RWPE2 (cell line): ENCODE measurements around the gene AHDC1.
"Not testable (repeated sequence)": the region's sequence is repeated elsewhere in the genome, so short reads cannot be mapped to it uniquely, and the experiment has no call there.

ENCODE experiments used
- ATAC-seq: fragments of 200-7000 bp; cut with Tn5 transposase; 3 replicates; pipeline ENCODE4 v1.9.1; 2021; ENCODE audit warnings: low read depth
- DNase-seq: peaks from one replicate; pipeline ENCODE4 v3.0.0-alpha.2; 2020; ENCODE audit warnings: low spot score
- H3K27ac ChIP-seq: fragments of 450-650 bp; 2 replicates; pipeline ENCODE4 v1.5.1; 2017; ENCODE audit warnings: mild to moderate bottlenecking; ENCODE audit not compliant: poor library complexity, severe bottlenecking
- H3K27me3 ChIP-seq: fragments of 250-450 bp; sonication (Bioruptor Pico); 2 replicates; pipeline ENCODE4 v1.5.1; 2021; ENCODE audit warnings: mild to moderate bottlenecking, moderate library complexity; ENCODE audit not compliant: insufficient read depth, poor library complexity, severe bottlenecking
- H3K36me3 ChIP-seq: fragments of 250-450 bp; sonication (Bioruptor Pico); 2 replicates; pipeline ENCODE4 v1.5.1; 2020; ENCODE audit warnings: low read depth, mild to moderate bottlenecking, moderate library complexity
- H3K4me1 ChIP-seq: fragments of 250-450 bp; sonication (Bioruptor Pico); 2 replicates; pipeline ENCODE4 v1.5.1; 2021; ENCODE audit warnings: mild to moderate bottlenecking, moderate library complexity; ENCODE audit not compliant: insufficient read depth, poor library complexity, severe bottlenecking
- H3K4me3 ChIP-seq: fragments of 250-450 bp; sonication (Bioruptor Pico); 2 replicates; pipeline ENCODE4 v1.5.1; 2021; ENCODE audit warnings: mild to moderate bottlenecking, moderate library complexity; ENCODE audit not compliant: severe bottlenecking
- H3K9me3 ChIP-seq: fragments of 250-450 bp; sonication (Bioruptor Pico); 2 replicates; pipeline ENCODE4 v1.5.1; 2021; ENCODE audit warnings: mild to moderate bottlenecking, moderate library complexity; ENCODE audit not compliant: severe bottlenecking
- CTCF ChIP-seq: fragments of 450-650 bp; IDR thresholded peaks from one replicate; pipeline ENCODE4 v1.5.1; 2017; ENCODE audit warnings: mild to moderate bottlenecking, moderate library complexity; ENCODE audit not compliant: poor library complexity, severe bottlenecking

AHDC1 gene

GRCh38 chr1:27633298-27633610 is 29.3 kb upstream of the AHDC1 start:
- no peaks in the 10 kb centered on the region for H3K4me1 ChIP-seq
- H3K9me3 ChIP-seq = no peaks in the 10 kb centered on the region
- ATAC-seq (no peak), DNase-seq (no peak)
- no peaks in the 10 kb centered on the region for H3K36me3 ChIP-seq
- H3K4me3 ChIP-seq = no peak overlapping the region
- peaks cover 8% of the 10 kb centered on the region for H3K27me3 ChIP-seq
- TF ChIP-seq CTCF = no peak
- no peak overlapping the region for H3K27ac ChIP-seq

GRCh38 chr1:27632387-27633297 is 28.7 kb upstream of the AHDC1 start:
- Histone ChIP-seq H3K27me3 (peaks cover 8% of the 10 kb centered on the region), H3K9me3 (no peaks in the 10 kb centered on the region), H3K4me3 (no peak overlapping the region), H3K4me1 (no peaks in the 10 kb centered on the region), H3K36me3 (no peaks in the 10 kb centered on the region), H3K27ac (no peak overlapping the region)
- ATAC-seq (no peak), DNase-seq (no peak)
- TF ChIP-seq CTCF = no peak

GRCh38 chr1:27630859-27631491 is 27.0 kb upstream of the AHDC1 start:
- no peak; the same call in 2 of the 3 replicates for ATAC-seq
- Histone ChIP-seq H3K27ac (no peak overlapping the region), H3K4me3 (no peak overlapping the region), H3K27me3 (peaks cover 8% of the 10 kb centered on the region), H3K9me3 (no peaks in the 10 kb centered on the region), H3K36me3 (no peaks in the 10 kb centered on the region), H3K4me1 (no peaks in the 10 kb centered on the region)
- TF ChIP-seq CTCF = no peak
- no peak for DNase-seq

GRCh38 chr1:27628712-27629111 is 24.8 kb upstream of the AHDC1 start:
- H3K27ac ChIP-seq = no peak overlapping the region
- ATAC-seq = no peak

DNA sequence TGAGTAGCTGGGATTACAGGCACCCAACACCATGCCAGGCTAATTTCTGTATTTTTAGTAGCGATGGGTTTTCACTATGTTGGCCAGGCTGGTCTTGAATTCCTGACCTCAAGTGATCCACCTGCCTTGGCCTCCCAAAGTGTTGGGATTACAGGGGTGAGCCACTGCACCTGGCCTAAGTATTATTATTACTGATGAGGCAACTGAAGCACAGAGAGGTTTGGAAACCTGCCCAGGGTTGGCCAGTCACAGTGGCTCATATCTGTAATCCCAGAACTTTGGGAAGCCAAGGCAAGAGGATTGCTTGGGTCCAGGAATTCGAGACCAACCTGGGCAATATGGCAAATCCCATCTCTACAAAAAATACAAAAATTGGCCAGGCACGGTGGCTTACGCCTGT is 23.8 kb upstream of the AHDC1 start:
- not testable (repeated sequence) for ATAC-seq, H3K9me3 ChIP-seq, H3K36me3 ChIP-seq, H3K4me1 ChIP-seq, H3K27me3 ChIP-seq, H3K27ac ChIP-seq, DNase-seq, H3K4me3 ChIP-seq

More at GRCh38 chr1:27628712-27629111, 24.8 kb upstream of the AHDC1 start:
- H3K4me3 ChIP-seq = no peak overlapping the region
- H3K9me3 ChIP-seq = no peaks in the 10 kb centered on the region
- TF ChIP-seq CTCF = no peak
- peaks cover 4% of the 10 kb centered on the region for H3K4me1 ChIP-seq
- DNase-seq = no peak
- H3K27me3 ChIP-seq = no peaks in the 10 kb centered on the region
- H3K36me3 ChIP-seq = no peaks in the 10 kb centered on the region
